K562 (cell line): Measurements from ENCODE around the gene CCL3. TPM values are rescaled to one million over a fixed set of nuclear protein-coding genes. Genes with fewer than 3 reads are reported as not detected.

ENCODE experiments used
- ATAC-seq: fragments of 200-7000 bp; cut with Tn5 transposase; 3 replicates; pipeline ENCODE4 v1.9.1; 2020; ENCODE audit warnings: moderate library complexity
- BruUV-seq: library from RNA; stranded (reverse); fragments of 400-500 nt; replicated peaks from 2 replicates; lab custom pipeline; 2021; lab: Mats Ljungman, UMichigan
- CTCF ChIA-PET: fragments of 300-600 bp; formaldehyde crosslinking; extraction: SDS; loops from one replicate; lab custom pipeline; 2021; ENCODE audit warnings: low intra/inter-chr PET ratio; lab: Yijun Ruan, JAX
- POLR2A ChIA-PET: fragments of 300-600, 350-650 bp; sonication (Branson Sonifier 250); formaldehyde crosslinking; extraction: SDS; loops from one replicate; lab custom pipeline; 2021; ENCODE audit warnings: antibody characterized with exemption, inconsistent platforms; lab: Yijun Ruan, JAX
- DNase-seq, 4 experiments: peaks; one replicate each; pipeline versions ENCODE4 v3.0.0 to v3.0.0-alpha.2; 2011 to 2018; ENCODE audit warnings: low spot score in 3 of 4, mixed read lengths in 3 of 4; ENCODE audit errors: extremely low read depth in 1 of 4
- FAIRE-seq: peaks from 2 replicates; lab custom pipeline; 2011; peaks lifted over from hg19 to GRCh38; lab: Jason Lieb, UNC
- H2AFZ ChIP-seq: 2 replicates; pipeline ENCODE4 v1.6.0; 2011; ENCODE audit warnings: low read depth, low read length, control low read depth, inconsistent platforms
- H3K27ac ChIP-seq: fragments of 200-600 bp; 3 replicates; pipeline ENCODE4 v1.8.0; 2011; ENCODE audit warnings: low read depth, mild to moderate bottlenecking, control low read depth, inconsistent platforms, low read length, moderate library complexity, mixed read lengths; ENCODE audit errors: extremely low read depth
- H3K27me3 ChIP-seq, 2 experiments: fragments of 300-600 bp in 1 of 2; 2 replicates in 1 of 2; 3 replicates in 1 of 2; pipeline versions ENCODE4 v1.6.0 to v1.8.0; 2011; ENCODE audit warnings: inconsistent platforms in 2 of 2, low read length in 2 of 2, mild to moderate bottlenecking in 1 of 2, mixed read lengths in 1 of 2, moderate library complexity in 1 of 2; ENCODE audit not compliant: control insufficient read depth in 2 of 2, insufficient read depth in 2 of 2
- H3K36me3 ChIP-seq: fragments of 300-600 bp; 3 replicates; pipeline ENCODE4 v1.8.0; 2011; ENCODE audit warnings: mild to moderate bottlenecking, low read length, inconsistent platforms; ENCODE audit not compliant: control insufficient read depth, insufficient read depth
- H3K4me1 ChIP-seq, 2 experiments: fragments of 200-600 bp in 1 of 2; replicated peaks in 1 of 2; 2 replicates in 1 of 2; 3 replicates in 1 of 2; pipeline versions ENCODE4 v1.5.1 to v1.8.0; 2011; ENCODE audit warnings: inconsistent platforms in 2 of 2, low read length in 2 of 2, mild to moderate bottlenecking in 1 of 2, mixed read lengths in 1 of 2, moderate library complexity in 1 of 2; ENCODE audit not compliant: control insufficient read depth in 2 of 2, insufficient read depth in 2 of 2
- H3K4me2 ChIP-seq: 2 replicates; pipeline ENCODE4 v1.6.1; 2011; ENCODE audit warnings: low read length, control low read depth, inconsistent platforms, mixed read lengths; ENCODE audit not compliant: insufficient read depth
- H3K4me3 ChIP-seq: fragments of 200-600 bp; sonication (generic), shearing (Covaris generic); 2 replicates; pipeline ENCODE4 v1.5.1; 2016; ENCODE audit warnings: control low read depth, inconsistent platforms
- H3K79me2 ChIP-seq: fragments of 200-600 bp; 3 replicates; pipeline ENCODE4 v1.8.0; 2011; ENCODE audit warnings: low read length, inconsistent platforms; ENCODE audit not compliant: control insufficient read depth, insufficient read depth
- H3K9ac ChIP-seq, 2 experiments: 2 replicates each; pipeline versions ENCODE4 v1.6.0 to v1.6.1; 2011; ENCODE audit warnings: low read depth in 2 of 2, low read length in 2 of 2, control low read depth in 1 of 2, inconsistent platforms in 1 of 2, mild to moderate bottlenecking in 1 of 2, mixed read lengths in 1 of 2; ENCODE audit not compliant: insufficient read depth in 1 of 2
- H3K9me1 ChIP-seq: one replicate; pipeline ENCODE4 v1.6.0; 2011; ENCODE audit warnings: inconsistent platforms, mild to moderate bottlenecking, low read length, moderate library complexity; ENCODE audit not compliant: control insufficient read depth, insufficient read depth
- H3K9me3 ChIP-seq: replicated peaks from 2 replicates; pipeline ENCODE4 v1.5.1; 2011; ENCODE audit warnings: low read depth, low read length, inconsistent platforms; ENCODE audit not compliant: control insufficient read depth, insufficient read depth
- H4K20me1 ChIP-seq: replicated peaks from 2 replicates; pipeline ENCODE4 v1.6.1; 2011; ENCODE audit warnings: low read length, inconsistent platforms, mixed read lengths; ENCODE audit not compliant: control insufficient read depth, insufficient read depth
- ETV6 ChIP-seq, 3 experiments: fragments of 150-350 bp in 1 of 3; sonication (generic) in 1 of 3; formaldehyde crosslinking in 1 of 3; IDR thresholded peaks; 2 replicates each; pipeline versions ENCODE4 v1.6.1 to v1.8.0; 2014 to 2022; ENCODE audit warnings: borderline replicate concordance in 2 of 3, low read depth in 2 of 3, antibody characterized with exemption in 1 of 3, low read length in 1 of 3, mild to moderate bottlenecking in 1 of 3, missing genetic modification reagents in 1 of 3
- MAFK ChIP-seq: IDR thresholded peaks from 2 replicates; pipeline ENCODE4 v1.6.1; 2011; ENCODE audit warnings: low read length, improper control_type of control experiment
- NR2C1 ChIP-seq, 2 experiments: fragments of 450-650 bp; IDR thresholded peaks; 2 replicates each; pipeline ENCODE4 v1.6.1; 2017; ENCODE audit warnings: mild to moderate bottlenecking in 2 of 2, antibody characterized with exemption in 1 of 2, inconsistent platforms in 1 of 2, missing compliant biosample characterization in 1 of 2, missing genetic modification characterization in 1 of 2
- PHF21A ChIP-seq: fragments of 450-650 bp; IDR thresholded peaks from 2 replicates; pipeline ENCODE4 v1.6.1; 2017; ENCODE audit warnings: low read depth, borderline replicate concordance
- RAD21 ChIP-seq, 2 experiments: fragments of 250-450 bp in 1 of 2; fragments of 450-650 bp in 1 of 2; sonication (Bioruptor Pico) in 1 of 2; formaldehyde crosslinking in 1 of 2; IDR thresholded peaks in 1 of 2; conservative IDR thresholded peaks in 1 of 2; 2 replicates each; pipeline versions ENCODE4 v1.4.0 to v1.8.0; 2020 to 2022; ENCODE audit warnings: mild to moderate bottlenecking in 2 of 2, moderate library complexity in 1 of 2
- SMARCA5 ChIP-seq: fragments of 450-650 bp; IDR thresholded peaks from 2 replicates; pipeline ENCODE4 v1.6.1; 2016
- STAT5A ChIP-seq: IDR thresholded peaks from 2 replicates; pipeline ENCODE4 v1.6.1; 2012; ENCODE audit warnings: low read length, inconsistent platforms, borderline replicate concordance
- TOE1 ChIP-seq, 2 experiments: fragments of 450-650 bp in 1 of 2; sonication (generic) in 1 of 2; formaldehyde crosslinking in 1 of 2; IDR thresholded peaks; 2 replicates each; pipeline versions ENCODE4 v1.7.1 to v1.8.0; 2016 to 2022; ENCODE audit warnings: borderline replicate concordance in 2 of 2, mild to moderate bottlenecking in 2 of 2, antibody characterized with exemption in 1 of 2, inconsistent platforms in 1 of 2, low read depth in 1 of 2, missing genetic modification reagents in 1 of 2, moderate library complexity in 1 of 2
- ZFPM2 ChIP-seq: fragments of 250-450 bp; sonication (Bioruptor Pico); IDR thresholded peaks from 2 replicates; pipeline ENCODE4 v1.5.1; 2022; ENCODE audit warnings: mild to moderate bottlenecking
- ZNF445 ChIP-seq: fragments of 250-450 bp; sonication (Bioruptor Pico); IDR thresholded peaks from 2 replicates; pipeline ENCODE4 v1.4.0; 2020; ENCODE audit warnings: low read depth, mild to moderate bottlenecking, moderate library complexity
- ZNF668 ChIP-seq: fragments of 250-450 bp; sonication (Bioruptor Pico); IDR thresholded peaks from 2 replicates; pipeline ENCODE4 v1.8.0; 2022; ENCODE audit warnings: mild to moderate bottlenecking, inconsistent platforms
- ZNF766 ChIP-seq: fragments of 200-800 bp; sonication (Bioruptor generic); conservative IDR thresholded peaks from 2 replicates; pipeline ENCODE4 v1.6.1; 2016; ENCODE audit warnings: missing genetic modification characterization, missing compliant biosample characterization
- WGBS: fragments of 100-300 bp; shearing (Covaris generic); methylation state at CpG from one replicate; pipeline ENCODE4 v1.1.6; 2016; ENCODE audit warnings: low coverage, mixed read lengths; ENCODE audit not compliant: insufficient coverage; ENCODE audit errors: missing lambda C conversion rate; 5-methylcytosine and 5-hydroxymethylcytosine counted together
- in situ Hi-C: fragments of 300-500 bp; cut with MboI; formaldehyde crosslinking; loops from 4 replicates; pipeline ENCODE4 v1.15.0; 2018; ENCODE audit warnings: inconsistent platforms, mixed read lengths
- intact Hi-C: fragments of 100-400 bp; cut with micrococcal nuclease; formaldehyde crosslinking; loops from 2 replicates; pipeline ENCODE4 v1.14.2; 2022
- polyA plus RNA-seq, 8 experiments: library from polyadenylated mRNA; depleted of rRNA in 4 of 8; stranded (reverse) in 5 of 8; unstranded in 3 of 8; fragments of >200 nt; fragmentation: Nextera tagmentation in 2 of 8; fragmentation: Illumina TruSeq in 1 of 8; extraction: Ambion mirVana in 2 of 8; extraction: Trizol in 1 of 8; gene quantifications; 2 replicates each; pipeline versions ENCODE4 v1.2.1 to v1.2.3, GENCODE V29; 2011 to 2014; ENCODE audit warnings: inconsistent platforms in 1 of 8, missing spikeins in 1 of 8
- total RNA-seq, 7 experiments: library from RNA; depleted of rRNA in 6 of 7; stranded (reverse); fragments of >200 nt in 6 of 7; fragmentation: Illumina TruSeq in 2 of 7; extraction: Trizol in 2 of 7; gene quantifications; 2 replicates each; pipeline versions ENCODE4 v1.2.1 to v1.2.3, GENCODE V29; 2011 to 2021; ENCODE audit warnings: low replicate concordance in 1 of 7
- TF ChIP-seq, protein P1 (sequence below): fragments of 450-650 bp; formaldehyde crosslinking; IDR thresholded peaks from 2 replicates; pipeline ENCODE4 v1.4.0; 2022; ENCODE audit warnings: missing genetic modification characterization
- TF ChIP-seq, protein P2 (sequence below): fragments of 250-450 bp; sonication (Bioruptor Pico); IDR thresholded peaks from 2 replicates; pipeline ENCODE4 v1.5.0; 2020; ENCODE audit warnings: mild to moderate bottlenecking
- TF ChIP-seq, protein P3 (sequence below), 2 experiments: IDR thresholded peaks; 2 replicates each; pipeline ENCODE4 v1.6.1; 2012; ENCODE audit warnings: improper control_type of control experiment in 2 of 2, low read depth in 2 of 2, low read length in 2 of 2, borderline replicate concordance in 1 of 2

CCL3 gene
- total and polyA plus RNA-seq, 9 of the 15 experiments (the other 6 are each of a cell fraction or from before 2014, with no cell fraction given) = 0.58 TPM; not detected in 8

DNA sequence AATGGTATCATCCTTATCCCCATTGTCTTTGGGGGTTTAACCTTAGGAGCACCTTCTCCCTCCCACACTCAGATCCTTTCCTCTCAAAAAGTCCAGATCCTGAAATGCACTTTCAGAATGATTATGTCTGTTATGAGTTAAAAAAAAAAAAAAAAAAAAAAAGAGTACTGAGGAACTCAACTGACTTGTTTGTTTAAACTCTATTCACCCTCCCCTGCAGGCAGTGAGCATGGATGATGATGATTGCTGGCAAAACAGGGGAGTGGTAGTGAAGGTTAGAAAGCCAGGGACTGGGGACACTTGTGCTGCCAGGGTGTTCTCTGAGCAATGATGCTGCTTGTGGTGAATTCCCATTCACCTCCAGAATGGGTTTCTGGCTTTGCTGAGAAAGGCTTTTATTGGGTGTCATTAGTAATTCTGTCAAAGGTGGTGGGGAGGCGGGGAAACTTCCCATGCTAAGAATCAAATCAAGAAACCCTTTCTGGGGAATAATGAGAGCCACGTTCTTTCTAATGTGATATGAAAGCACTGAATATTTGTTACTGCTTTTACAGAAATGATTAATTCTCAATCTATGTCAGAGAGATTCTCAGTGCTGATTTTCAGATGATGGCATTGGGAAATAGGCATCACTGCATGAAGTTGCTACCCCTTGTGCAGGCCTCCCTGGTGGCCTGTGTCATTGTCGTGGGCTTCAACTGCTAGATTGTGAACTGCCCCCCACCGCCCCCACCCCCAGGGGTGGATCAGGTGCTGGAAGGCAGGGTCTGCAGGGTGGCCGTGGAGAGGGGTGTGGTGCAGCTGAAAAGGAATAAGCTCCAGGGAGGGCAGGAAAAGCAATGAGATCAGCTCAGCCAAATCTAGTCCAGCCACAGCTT is 27.8 kb upstream of the CCL3 start:
- Histone ChIP-seq H3K4me3 (no peak overlapping the region), H3K4me1 (no peaks in the 10 kb centered on the region), H3K4me2 (no peak overlapping the region), H3K27ac (no peak overlapping the region), H2AFZ (no peak overlapping the region), H3K36me3 (no peaks in the 10 kb centered on the region), H3K27me3 (no peaks in the 10 kb centered on the region), H3K79me2 (no peaks in the 10 kb centered on the region), H3K9me3 (no peaks in the 10 kb centered on the region), H3K9me1 (no peaks in the 10 kb centered on the region), H3K9ac (no peak overlapping the region), H4K20me1 (no peaks in the 10 kb centered on the region)
- FAIRE-seq (no peak), ATAC-seq (no peak), DNase-seq (no peak)
- POLR2A ChIA-PET = interaction anchor here (1.2 kb wide), 1 partner anchor 11 kb away, joined by 9 read pairs; no protein-coding TSS in a partner anchor
- TF ChIP-seq ZNF445 = no peak
- TF ChIP-seq NR2C1 (IDR thresholded peaks at IDR 0.05) = no peak
- TF ChIP-seq NR2C1 (tag; IDR thresholded peaks at IDR 0.05) = no peak
- no peak for TF ChIP-seq ZNF668 (CRISPR knock-in tag)
- no peak for TF ChIP-seq SMARCA5
- no peak for TF ChIP-seq ETV6 (IDR thresholded peaks at IDR 0.05; ENCODE audit: borderline replicate concordance in 1 of 2, low read depth in 2 of 2, low read length in 1 of 2)
- no peak for TF ChIP-seq ETV6 (CRISPR knock-in tag; IDR thresholded peaks at IDR 0.05; ENCODE audit: borderline replicate concordance)
- TF ChIP-seq MAFK = no peak
- TF ChIP-seq, protein P1, sequence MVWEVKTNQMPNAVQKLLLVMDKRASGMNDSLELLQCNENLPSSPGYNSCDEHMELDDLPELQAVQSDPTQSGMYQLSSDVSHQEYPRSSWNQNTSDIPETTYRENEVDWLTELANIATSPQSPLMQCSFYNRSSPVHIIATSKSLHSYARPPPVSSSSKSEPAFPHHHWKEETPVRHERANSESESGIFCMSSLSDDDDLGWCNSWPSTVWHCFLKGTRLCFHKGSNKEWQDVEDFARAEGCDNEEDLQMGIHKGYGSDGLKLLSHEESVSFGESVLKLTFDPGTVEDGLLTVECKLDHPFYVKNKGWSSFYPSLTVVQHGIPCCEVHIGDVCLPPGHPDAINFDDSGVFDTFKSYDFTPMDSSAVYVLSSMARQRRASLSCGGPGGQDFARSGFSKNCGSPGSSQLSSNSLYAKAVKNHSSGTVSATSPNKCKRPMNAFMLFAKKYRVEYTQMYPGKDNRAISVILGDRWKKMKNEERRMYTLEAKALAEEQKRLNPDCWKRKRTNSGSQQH (CRISPR knock-in tag) = no peak
- TF ChIP-seq PHF21A = no peak
- no peak for TF ChIP-seq ZNF766 (CRISPR knock-in tag)
- TF ChIP-seq, protein P2, sequence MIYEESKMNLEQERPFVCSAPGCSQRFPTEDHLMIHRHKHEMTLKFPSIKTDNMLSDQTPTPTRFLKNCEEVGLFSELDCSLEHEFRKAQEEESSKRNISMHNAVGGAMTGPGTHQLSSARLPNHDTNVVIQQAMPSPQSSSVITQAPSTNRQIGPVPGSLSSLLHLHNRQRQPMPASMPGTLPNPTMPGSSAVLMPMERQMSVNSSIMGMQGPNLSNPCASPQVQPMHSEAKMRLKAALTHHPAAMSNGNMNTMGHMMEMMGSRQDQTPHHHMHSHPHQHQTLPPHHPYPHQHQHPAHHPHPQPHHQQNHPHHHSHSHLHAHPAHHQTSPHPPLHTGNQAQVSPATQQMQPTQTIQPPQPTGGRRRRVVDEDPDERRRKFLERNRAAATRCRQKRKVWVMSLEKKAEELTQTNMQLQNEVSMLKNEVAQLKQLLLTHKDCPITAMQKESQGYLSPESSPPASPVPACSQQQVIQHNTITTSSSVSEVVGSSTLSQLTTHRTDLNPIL (CRISPR knock-in tag) = no peak
- TF ChIP-seq TOE1 (IDR thresholded peaks at IDR 0.05; ENCODE audit: borderline replicate concordance) = no peak
- TF ChIP-seq TOE1 (CRISPR knock-in tag; IDR thresholded peaks at IDR 0.05; ENCODE audit: borderline replicate concordance, low read depth) = no peak
- TF ChIP-seq, protein P3, sequence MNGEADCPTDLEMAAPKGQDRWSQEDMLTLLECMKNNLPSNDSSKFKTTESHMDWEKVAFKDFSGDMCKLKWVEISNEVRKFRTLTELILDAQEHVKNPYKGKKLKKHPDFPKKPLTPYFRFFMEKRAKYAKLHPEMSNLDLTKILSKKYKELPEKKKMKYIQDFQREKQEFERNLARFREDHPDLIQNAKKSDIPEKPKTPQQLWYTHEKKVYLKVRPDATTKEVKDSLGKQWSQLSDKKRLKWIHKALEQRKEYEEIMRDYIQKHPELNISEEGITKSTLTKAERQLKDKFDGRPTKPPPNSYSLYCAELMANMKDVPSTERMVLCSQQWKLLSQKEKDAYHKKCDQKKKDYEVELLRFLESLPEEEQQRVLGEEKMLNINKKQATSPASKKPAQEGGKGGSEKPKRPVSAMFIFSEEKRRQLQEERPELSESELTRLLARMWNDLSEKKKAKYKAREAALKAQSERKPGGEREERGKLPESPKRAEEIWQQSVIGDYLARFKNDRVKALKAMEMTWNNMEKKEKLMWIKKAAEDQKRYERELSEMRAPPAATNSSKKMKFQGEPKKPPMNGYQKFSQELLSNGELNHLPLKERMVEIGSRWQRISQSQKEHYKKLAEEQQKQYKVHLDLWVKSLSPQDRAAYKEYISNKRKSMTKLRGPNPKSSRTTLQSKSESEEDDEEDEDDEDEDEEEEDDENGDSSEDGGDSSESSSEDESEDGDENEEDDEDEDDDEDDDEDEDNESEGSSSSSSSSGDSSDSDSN (IDR thresholded peaks at IDR 0.05; ENCODE audit: borderline replicate concordance in 1 of 2, low read depth in 2 of 2, low read length in 2 of 2) = no peak
- TF ChIP-seq STAT5A = no peak
- no peak for TF ChIP-seq ZFPM2 (CRISPR knock-in tag)
- no peak for TF ChIP-seq RAD21 (CRISPR knock-in tag; conservative IDR thresholded peaks at IDR 0.05 in 1 of 2, IDR thresholded peaks at IDR 0.05 in 1 of 2)
- no TSS peak for BruUV-seq
- WGBS = 0% methylated on average over 4 of the region's 5 CpGs
- intact Hi-C loops (no loop called here), in situ Hi-C loops (no loop called here)
- CTCF ChIA-PET = no interaction called here
